Activated CD8-positive, alpha-beta memory T cell treated with anti-CD3 and anti-CD28 coated beads, Interleukin-2, amount 50 U/mL, for 24 hours (primary cell): Measurements from ENCODE around the gene HMOX2.

Source experiments
- DNase-seq: peaks from one replicate; pipeline ENCODE4 v3.0.0-alpha.2; 2020; ENCODE audit errors: extremely low read depth

The HMOX2 gene

GRCh38 chr16:4475880-4476788 lies at the start of gene HMOX2:
HMOX2 (plus strand) TSS chr16:4476398; CDS start chr16:4505525, 29,127 bp downstream.
- peak; percentile 84 for DNase-seq

GRCh38 chr16:4426722-4427372 lies 49.4 kb upstream of the HMOX2 start:
- no peak for DNase-seq

GRCh38 chr16:4428500-4428899 lies 47.7 kb upstream of the HMOX2 start:
- DNase-seq = no peak

GRCh38 chr16:4431023-4431422 lies 45.2 kb upstream of the HMOX2 start:
- DNase-seq = no peak

- DNase-seq = no peak
These were observed 43.0 kb upstream of the HMOX2 start for GRCh38 chr16:4433228-4433627.

- no peak for DNase-seq
These were observed 42.0 kb upstream of the HMOX2 start for GRCh38 chr16:4433914-4434787.

- DNase-seq = no peak
These were observed 40.7 kb upstream of the HMOX2 start for GRCh38 chr16:4435337-4436067.

GRCh38 chr16:4437366-4437765 lies 38.8 kb upstream of the HMOX2 start:
- no peak for DNase-seq

GRCh38 chr16:4442371-4442770 lies 33.8 kb upstream of the HMOX2 start:
- DNase-seq = no peak

- no peak for DNase-seq
These were observed 32.9 kb upstream of the HMOX2 start for GRCh38 chr16:4443271-4443670.

- DNase-seq = no peak
These were observed 32.2 kb upstream of the HMOX2 start for GRCh38 chr16:4443986-4444385.

- DNase-seq = no peak
These were observed 25.8 kb upstream of the HMOX2 start for GRCh38 chr16:4450430-4450829.

- no peak for DNase-seq
These were observed 25.2 kb upstream of the HMOX2 start for GRCh38 chr16:4450931-4451519.

GRCh38 chr16:4452674-4453073 lies 23.5 kb upstream of the HMOX2 start:
- DNase-seq = no peak

GRCh38 chr16:4454623-4455022 lies 21.6 kb upstream of the HMOX2 start:
- no peak for DNase-seq

- DNase-seq = no peak
These were observed 21.1 kb upstream of the HMOX2 start for GRCh38 chr16:4455081-4455480.

- DNase-seq = no peak
These were observed 20.2 kb upstream of the HMOX2 start for GRCh38 chr16:4455951-4456350.

GRCh38 chr16:4460936-4461249 lies 15.3 kb upstream of the HMOX2 start:
- no peak for DNase-seq

- no peak for DNase-seq
These were observed 14.7 kb upstream of the HMOX2 start for GRCh38 chr16:4461250-4462085.

- no peak for DNase-seq
These were observed 12.6 kb upstream of the HMOX2 start for GRCh38 chr16:4463522-4464163.
